NCI-H460 (cell line): ENCODE results near the gene LRPAP1. TPM values are rescaled to one million over a fixed set of nuclear protein-coding genes. Genes with fewer than 3 reads are reported as not detected.
"Not testable (repeated sequence)": the region's sequence is repeated elsewhere in the genome, so short reads cannot be mapped to it uniquely, and the experiment has no call there.

Experiments
- DNase-seq: peaks from one replicate; pipeline ENCODE4 v3.0.0-alpha.2; 2016; ENCODE audit warnings: low read depth; ENCODE audit errors: extremely low read depth
- total RNA-seq: library from RNA; depleted of rRNA; stranded (reverse); fragments of >200 nt; shearing (Covaris generic); gene quantifications from 2 replicates; pipeline ENCODE4 v1.2.3, GENCODE V29; 2014

Gene LRPAP1
- total RNA-seq, 1 experiment from 2014 or later: 153 TPM

- DNase-seq: not testable (repeated sequence)
These were observed 29.9 kb upstream of the LRPAP1 start for GRCh38 chr4:3562127-3562526.

GRCh38 chr4:3560465-3560864 lies 28.2 kb upstream of the LRPAP1 start:
- DNase-seq: not testable (repeated sequence)

- DNase-seq: not testable (repeated sequence)
These were observed 27.4 kb upstream of the LRPAP1 start for GRCh38 chr4:3559381-3560290.

GRCh38 chr4:3558514-3558836 lies 26.3 kb upstream of the LRPAP1 start:
- DNase-seq: not testable (repeated sequence)

- DNase-seq: not testable (repeated sequence)
These were observed 25.7 kb upstream of the LRPAP1 start for GRCh38 chr4:3557676-3558513.

- DNase-seq: not testable (repeated sequence)
These were observed 24.9 kb upstream of the LRPAP1 start for GRCh38 chr4:3557088-3557492.

GRCh38 chr4:3556244-3556867 lies 24.1 kb upstream of the LRPAP1 start:
- peak; percentile 9 for DNase-seq

GRCh38 chr4:3555459-3556070 lies 23.3 kb upstream of the LRPAP1 start:
- not testable (repeated sequence) for DNase-seq

GRCh38 chr4:3551366-3551765 lies 19.1 kb upstream of the LRPAP1 start:
- not testable (repeated sequence) for DNase-seq

- DNase-seq: not testable (repeated sequence)
These were observed 18.6 kb upstream of the LRPAP1 start for GRCh38 chr4:3550792-3551325.

- not testable (repeated sequence) for DNase-seq
These were observed 17.8 kb upstream of the LRPAP1 start for GRCh38 chr4:3550041-3550440.

GRCh38 chr4:3549694-3550001 lies 17.4 kb upstream of the LRPAP1 start:
- DNase-seq: not testable (repeated sequence)

GRCh38 chr4:3548991-3549693 lies 16.9 kb upstream of the LRPAP1 start:
- not testable (repeated sequence) for DNase-seq

- not testable (repeated sequence) for DNase-seq
These were observed 14.5 kb upstream of the LRPAP1 start for GRCh38 chr4:3546721-3547120.

GRCh38 chr4:3545351-3545750 lies 13.1 kb upstream of the LRPAP1 start:
- not testable (repeated sequence) for DNase-seq

GRCh38 chr4:3544259-3545025 lies 12.2 kb upstream of the LRPAP1 start:
- not testable (repeated sequence) for DNase-seq

- not testable (repeated sequence) for DNase-seq
These were observed 11.2 kb upstream of the LRPAP1 start for GRCh38 chr4:3543415-3543814.

- DNase-seq: not testable (repeated sequence)
These were observed 6.7 kb upstream of the LRPAP1 start for GRCh38 chr4:3538906-3539305.

- DNase-seq: not testable (repeated sequence)
These were observed 3.6 kb upstream of the LRPAP1 start for GRCh38 chr4:3535812-3536211.
